ENCODE data around the gene MSANTD7.

MSANTD7 gene

GRCh38 chr10:14880229-14880628 lies 42.1 kb downstream of the MSANTD7 start:
- DNase-seq (ENCODE audit: low read depth), result no peak

- DNase-seq (ENCODE audit: low read depth), result no peak
These were observed 46.0 kb downstream of the MSANTD7 start for GRCh38 chr10:14884082-14884481.

All from T follicular helper cell (primary cell).